ENCODE results near the gene AURKAIP1. TPM values are rescaled to one million over a fixed set of nuclear protein-coding genes. Genes with fewer than 3 reads are reported as not detected.

AURKAIP1 gene
- total RNA-seq, 4 donors from 2014 or later, result 98.4 to 152 (median 117) TPM

DNA sequence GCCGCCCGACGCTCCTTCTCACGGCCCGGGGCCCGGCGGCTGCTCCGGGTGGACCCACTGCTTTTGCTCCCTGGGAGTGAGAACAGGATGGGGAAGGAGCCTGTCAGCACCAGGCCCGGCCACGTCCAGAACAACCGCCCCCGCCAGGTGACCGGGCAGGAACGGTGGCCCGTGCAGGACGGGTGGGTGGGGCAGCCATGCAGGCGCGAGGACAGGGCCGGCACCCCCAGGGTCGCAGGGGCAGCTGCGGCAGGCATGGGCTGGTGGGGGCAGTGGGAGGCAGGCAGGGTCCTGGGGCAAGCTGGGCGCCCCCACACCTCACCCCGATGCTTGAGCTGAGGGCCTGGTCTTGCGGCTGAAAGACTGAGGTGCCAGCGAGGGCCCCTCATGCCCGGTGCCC is 38.6 kb downstream of the AURKAIP1 start:
- H3K4me1 ChIP-seq, result peaks cover 0 to 10% (median 3%) of the 10 kb centered on the region in 4 donors
- H3K4me3 ChIP-seq, result no peak overlapping the region
- intact Hi-C loops (cut with DNase I), result no loop called here
- no peaks in the 10 kb centered on the region for H3K9me3 ChIP-seq
- 97% methylated on average over 11 of the region's 26 CpGs for WGBS
- DNase-seq (ENCODE audit: extremely low spot score), result no peak
- H3K27ac ChIP-seq (replicated peaks in 1 of 4), result no peak overlapping the region
- peaks cover 27 to 64% (median 59%) of the 10 kb centered on the region in 4 donors for H3K36me3 ChIP-seq
- TF ChIP-seq POLR2AphosphoS5 (IDR thresholded peaks at IDR 0.05) (no peak), EP300 (IDR thresholded peaks at IDR 0.05) (no peak), POLR2A (IDR thresholded peaks at IDR 0.05; ENCODE audit: low read depth) (no peak), CTCF (IDR thresholded peaks at IDR 0.05) (no peak)
- H3K27me3 ChIP-seq, result no peaks in the 10 kb centered on the region

GRCh38 chr1:1335792-1336248 is 39.2 kb downstream of the AURKAIP1 start:
- 83% methylated on average over 16 of the region's 21 CpGs for WGBS
- TF ChIP-seq POLR2AphosphoS5 (IDR thresholded peaks at IDR 0.05) (no peak), CTCF (IDR thresholded peaks at IDR 0.05) (no peak), EP300 (IDR thresholded peaks at IDR 0.05) (no peak), POLR2A (IDR thresholded peaks at IDR 0.05; ENCODE audit: low read depth) (no peak)

GRCh38 chr1:1335283-1335682 is 39.7 kb downstream of the AURKAIP1 start:
- WGBS, result 80% methylated on average over 16 of the region's 16 CpGs
- Histone ChIP-seq H3K27me3 (no peaks in the 10 kb centered on the region), H3K4me3 (no peak overlapping the region), H3K27ac (replicated peaks in 1 of 4) (no peak overlapping the region), H3K9me3 (no peaks in the 10 kb centered on the region), H3K36me3 (peaks cover 26 to 53% (median 47%) of the 10 kb centered on the region in 4 donors), H3K4me1 (peaks cover 11 to 22% (median 15%) of the 10 kb centered on the region in 4 donors)
- intact Hi-C loops (cut with DNase I), result no loop called here
- no peak for DNase-seq (ENCODE audit: extremely low spot score)
- TF ChIP-seq CTCF (IDR thresholded peaks at IDR 0.05) (no peak), POLR2AphosphoS5 (IDR thresholded peaks at IDR 0.05) (no peak)

More at GRCh38 chr1:1335792-1336248, 39.2 kb downstream of the AURKAIP1 start:
- H3K4me3 ChIP-seq, result no peak overlapping the region
- no peak for DNase-seq (ENCODE audit: extremely low spot score)
- H3K36me3 ChIP-seq, result peaks cover 27 to 58% (median 52%) of the 10 kb centered on the region in 4 donors
- intact Hi-C loops (cut with DNase I), result no loop called here
- peaks cover 5 to 16% (median 10%) of the 10 kb centered on the region in 4 donors for H3K4me1 ChIP-seq
- H3K27ac ChIP-seq (replicated peaks in 1 of 4), result no peak overlapping the region
- no peaks in the 10 kb centered on the region for H3K27me3 ChIP-seq
- H3K9me3 ChIP-seq, result no peaks in the 10 kb centered on the region

DNA sequence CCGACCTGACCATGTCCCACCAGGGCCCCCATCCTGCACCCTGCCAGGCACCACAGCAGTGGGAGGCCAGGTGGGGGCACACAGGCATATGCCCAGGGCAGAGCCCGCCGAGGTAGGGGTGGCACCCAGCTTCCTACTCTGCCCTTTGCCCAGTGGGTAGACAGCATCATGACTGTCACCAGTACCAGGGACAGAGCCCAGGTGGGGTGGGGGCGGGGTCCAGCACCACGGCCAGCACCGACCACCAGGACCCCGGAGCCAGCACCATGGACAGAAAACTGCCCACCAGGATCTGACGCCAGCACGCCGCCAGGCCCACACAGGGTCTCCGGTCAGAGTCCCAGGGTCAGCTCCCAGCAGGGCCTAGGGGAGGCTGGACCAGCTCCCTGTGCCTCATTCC is 40.2 kb downstream of the AURKAIP1 start:
- intact Hi-C loops (cut with DNase I), result no loop called here
- peaks cover 13 to 23% (median 17%) of the 10 kb centered on the region in 4 donors for H3K4me1 ChIP-seq
- H3K36me3 ChIP-seq, result peaks cover 21 to 48% (median 43%) of the 10 kb centered on the region in 4 donors

More for the DNA sequence above, 40.2 kb downstream of the AURKAIP1 start:
- no peak overlapping the region for H3K4me3 ChIP-seq
- H3K9me3 ChIP-seq, result no peaks in the 10 kb centered on the region
- H3K27ac ChIP-seq (replicated peaks in 1 of 4), result no peak overlapping the region
- no peaks in the 10 kb centered on the region for H3K27me3 ChIP-seq
- TF ChIP-seq EP300 (IDR thresholded peaks at IDR 0.05) (no peak), POLR2A (IDR thresholded peaks at IDR 0.05; ENCODE audit: low read depth) (no peak), POLR2AphosphoS5 (IDR thresholded peaks at IDR 0.05) (no peak), CTCF (IDR thresholded peaks at IDR 0.05) (no peak)
- DNase-seq (ENCODE audit: extremely low spot score), result no peak
- no CpG with 5 or more reads among the region's 11 CpGs for WGBS
